Thoracic aorta (tissue), 2 donors: ENCODE data around the gene ATF7IP. TPM values are rescaled to one million over a fixed set of nuclear protein-coding genes. Genes with fewer than 3 reads are reported as not detected.

Source experiments
- ATAC-seq: fragments of 150-250 bp; one replicate; pipeline ENCODE4 v1.8.0; 2017; ENCODE audit warnings: low read depth; ENCODE audit not compliant: insufficient number of reproducible peaks, low FRiP score
- DNase-seq: peaks from one replicate; pipeline ENCODE4 v3.0.0-alpha.2; 2020; ENCODE audit warnings: low spot score
- H3K27ac ChIP-seq, 2 donors: fragments of 200-600 bp; sonication (generic); 1 replicate in 1 of 2; 2 replicates in 1 of 2; pipeline ENCODE4 v1.5.1; 2016; ENCODE audit warnings: mild to moderate bottlenecking in 2 of 2, moderate library complexity in 2 of 2
- H3K27me3 ChIP-seq: fragments of 200-600 bp; sonication (generic); replicated peaks from 2 replicates; pipeline ENCODE4 v1.6.0; 2016; ENCODE audit warnings: mild to moderate bottlenecking; ENCODE audit not compliant: insufficient read depth
- H3K36me3 ChIP-seq: fragments of 200-600 bp; sonication (generic); one replicate; pipeline ENCODE4 v1.5.1; 2016
- H3K4me1 ChIP-seq, 2 donors: fragments of 200-600 bp; sonication (generic); 1 replicate in 1 of 2; 2 replicates in 1 of 2; pipeline versions ENCODE4 v1.5.1 to v1.6.0; 2016; ENCODE audit warnings: low read depth in 2 of 2, mild to moderate bottlenecking in 1 of 2; ENCODE audit not compliant: control insufficient read depth in 1 of 2
- H3K4me3 ChIP-seq: fragments of 200-600 bp; sonication (generic); 2 replicates; pipeline ENCODE4 v1.5.1; 2016; ENCODE audit warnings: mild to moderate bottlenecking
- H3K9me3 ChIP-seq: fragments of 200-600 bp; sonication (generic); 2 replicates; pipeline ENCODE4 v1.5.1; 2016
- CTCF ChIP-seq: fragments of 200-600 bp; sonication (generic); IDR thresholded peaks from one replicate; pipeline ENCODE4 v1.5.1; 2019; ENCODE audit warnings: antibody characterized with exemption
- total RNA-seq, 2 donors: library from RNA; depleted of rRNA; stranded (reverse); fragments of >200 nt; gene quantifications; one replicate each; pipeline versions ENCODE4 v1.1.0 to v1.2.3, GENCODE V29; 2016

Gene ATF7IP
- total RNA-seq, 2 donors from 2014 or later, result 41.0 to 41.7 TPM

- H3K27ac ChIP-seq, result no peak overlapping the region
- no peak overlapping the region for H3K4me3 ChIP-seq
- DNase-seq (no peak), ATAC-seq (no peak)
- H3K27me3 ChIP-seq, result no peaks in the 10 kb centered on the region
- no peaks in the 10 kb centered on the region for H3K9me3 ChIP-seq
- no peaks in the 10 kb centered on the region for H3K36me3 ChIP-seq
- no peak for TF ChIP-seq CTCF
- no peaks in the 10 kb centered on the region for H3K4me1 ChIP-seq
Observed at GRCh38 chr12:14545144-14546124, 180.0 kb downstream of the ATF7IP start.

GRCh38 chr12:14547571-14547970 is 182.1 kb downstream of the ATF7IP start:
- Histone ChIP-seq H3K9me3 (no peaks in the 10 kb centered on the region), H3K4me1 (no peaks in the 10 kb centered on the region), H3K36me3 (no peaks in the 10 kb centered on the region), H3K27ac (no peak overlapping the region), H3K4me3 (no peak overlapping the region), H3K27me3 (no peaks in the 10 kb centered on the region)
- DNase-seq, result no peak
- TF ChIP-seq CTCF, result no peak
- ATAC-seq, result no peak

- Histone ChIP-seq H3K27ac (no peak overlapping the region), H3K4me3 (no peak overlapping the region), H3K36me3 (no peaks in the 10 kb centered on the region), H3K9me3 (no peaks in the 10 kb centered on the region), H3K27me3 (no peaks in the 10 kb centered on the region), H3K4me1 (no peaks in the 10 kb centered on the region)
- ATAC-seq (no peak), DNase-seq (no peak)
- TF ChIP-seq CTCF, result no peak
Observed at GRCh38 chr12:14548609-14549008, 183.1 kb downstream of the ATF7IP start.

Other genes starting within 250 kb of the ATF7IP start
- gene PLBD1, start 202.2 kb downstream of the ATF7IP start, total RNA-seq, result 10 to 100 TPM in 1 of 2 donors, 1 to 10 TPM in 1; 7.0 to 12.8 TPM